HG03354 (cell line): ENCODE data around the gene DGKG.

ENCODE experiments used
- ATAC-seq: cut with Tn5 transposase; IDR thresholded peaks from one replicate; pipeline ENCODE4 v1.9.1; 2021; ENCODE audit warnings: mild to moderate bottlenecking; ENCODE audit not compliant: unreplicated experiment, poor library complexity, severe bottlenecking

The DGKG gene

GRCh38 chr3:186160691-186161243, 201.3 kb downstream of the DGKG start:
- no peak for ATAC-seq

GRCh38 chr3:186154641-186155040, 207.4 kb downstream of the DGKG start:
- ATAC-seq: no peak

- ATAC-seq: peak; percentile 89
Observed at GRCh38 chr3:186152889-186153292, 209.1 kb downstream of the DGKG start.

- ATAC-seq: peak; percentile 30
Observed at GRCh38 chr3:186152361-186152798, 209.7 kb downstream of the DGKG start.

DNA sequence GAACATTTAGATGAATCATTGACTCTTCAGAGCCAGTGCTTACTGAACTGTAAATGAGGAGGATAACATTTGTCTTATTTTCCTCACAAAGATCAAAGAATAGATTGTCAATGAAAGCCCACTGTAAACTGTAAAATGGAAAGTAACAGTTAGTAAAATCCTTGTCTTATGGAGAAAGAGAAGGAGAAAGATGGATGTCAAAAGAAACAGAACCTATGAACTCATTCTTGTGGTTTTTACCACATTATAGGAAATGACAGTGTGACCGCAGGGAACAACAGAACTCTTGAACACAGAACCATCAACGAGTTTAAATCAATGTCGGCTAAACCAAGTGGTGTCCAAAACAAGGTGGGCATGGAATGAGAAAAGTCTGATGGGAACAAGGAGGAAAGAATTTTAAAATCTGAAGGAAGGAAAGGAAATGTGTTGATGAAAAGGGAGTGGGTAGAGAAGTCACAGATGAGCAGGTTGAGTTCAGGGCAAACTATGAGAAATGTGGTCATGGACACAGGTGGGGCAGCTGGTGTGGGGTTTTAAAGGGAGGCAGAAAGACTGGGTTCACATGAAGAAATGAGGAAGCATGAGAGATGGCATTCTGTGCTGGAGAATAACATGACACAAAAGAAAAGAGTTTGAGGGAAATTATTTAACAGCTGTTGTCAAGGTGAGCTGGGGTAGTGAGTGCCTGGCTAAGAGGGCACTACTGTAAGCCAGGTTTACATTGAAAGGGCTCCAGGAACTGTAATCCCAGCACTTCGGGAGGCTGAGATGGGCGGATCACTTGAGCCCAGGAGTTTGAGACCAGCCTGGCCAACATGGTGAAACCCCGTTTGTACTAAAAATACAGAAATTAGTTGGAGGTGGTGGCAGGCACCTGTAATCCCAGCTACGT, 210.7 kb downstream of the DGKG start:
- ATAC-seq: peak; percentile 48

GRCh38 chr3:186150041-186150830, 211.8 kb downstream of the DGKG start:
- no peak for ATAC-seq

DNA sequence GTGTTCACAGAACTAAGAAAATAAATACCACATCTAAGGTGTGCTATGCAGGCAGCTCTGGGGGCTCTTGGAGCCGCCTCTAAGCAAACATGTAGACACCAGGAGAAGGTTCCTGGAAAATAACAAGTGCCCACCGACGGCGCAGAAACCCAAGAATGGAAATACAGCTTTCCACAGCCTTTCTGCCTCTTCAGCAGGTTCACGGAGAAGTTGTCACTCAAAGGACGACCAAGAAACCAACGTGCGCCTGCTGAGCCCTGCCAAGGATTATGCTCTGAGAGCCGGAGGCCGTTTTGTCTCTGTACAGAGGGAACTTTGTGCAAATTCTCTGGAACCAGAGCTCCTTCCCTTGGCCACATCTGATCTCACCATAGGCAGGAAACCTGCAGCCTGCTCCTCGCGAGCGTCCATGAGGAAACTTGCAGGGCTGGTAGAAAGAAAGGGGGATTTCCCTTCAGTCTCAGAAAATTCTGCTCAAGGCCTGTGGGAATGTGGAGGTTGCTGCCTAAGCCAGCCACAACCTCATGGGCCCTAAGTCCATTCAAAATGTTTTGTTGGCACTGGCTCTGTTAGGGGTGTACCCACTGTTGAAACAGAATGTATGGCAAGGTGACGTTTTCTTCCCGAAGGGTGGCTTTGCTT, 212.6 kb downstream of the DGKG start:
- ATAC-seq: no peak

DNA sequence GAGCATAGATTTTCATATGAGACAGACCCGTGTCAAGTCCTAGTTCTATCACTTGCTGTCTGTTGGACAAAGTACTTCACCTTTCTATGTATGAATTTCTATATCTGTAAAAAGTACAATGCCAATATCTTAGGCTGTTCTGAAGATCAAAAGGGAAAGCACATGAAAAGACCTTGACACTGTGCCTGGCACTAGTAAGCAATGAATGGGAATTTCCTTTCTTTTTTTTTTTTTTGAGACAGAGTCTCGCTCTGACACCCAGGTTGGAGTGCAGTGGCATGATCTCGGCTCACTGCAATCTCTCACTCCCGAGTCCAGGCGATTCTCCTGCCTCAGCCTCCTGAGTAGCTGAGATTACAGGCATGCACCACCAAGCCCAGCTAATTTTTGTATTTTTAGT, 217.8 kb downstream of the DGKG start:
- ATAC-seq: no peak

DNA sequence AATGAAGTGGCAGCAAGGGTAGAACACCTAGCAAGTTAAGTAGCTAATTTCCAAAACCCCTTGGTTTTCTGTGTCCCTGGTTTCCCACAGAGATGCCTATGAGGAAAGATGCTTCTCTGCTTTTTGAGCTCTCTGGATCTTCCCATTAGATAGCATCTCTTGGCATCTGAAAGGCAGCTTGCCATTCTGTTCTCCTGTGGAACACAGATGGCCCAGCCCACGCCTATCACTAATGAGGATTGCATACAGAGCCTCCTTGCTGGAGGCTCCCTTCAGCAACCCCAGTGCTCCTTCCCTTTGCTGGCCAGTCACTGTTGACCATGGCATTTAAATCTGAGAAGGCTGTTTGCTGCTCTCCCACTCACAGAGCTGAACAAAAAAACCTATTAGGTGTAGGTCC, 218.8 kb downstream of the DGKG start:
- no peak for ATAC-seq

DNA sequence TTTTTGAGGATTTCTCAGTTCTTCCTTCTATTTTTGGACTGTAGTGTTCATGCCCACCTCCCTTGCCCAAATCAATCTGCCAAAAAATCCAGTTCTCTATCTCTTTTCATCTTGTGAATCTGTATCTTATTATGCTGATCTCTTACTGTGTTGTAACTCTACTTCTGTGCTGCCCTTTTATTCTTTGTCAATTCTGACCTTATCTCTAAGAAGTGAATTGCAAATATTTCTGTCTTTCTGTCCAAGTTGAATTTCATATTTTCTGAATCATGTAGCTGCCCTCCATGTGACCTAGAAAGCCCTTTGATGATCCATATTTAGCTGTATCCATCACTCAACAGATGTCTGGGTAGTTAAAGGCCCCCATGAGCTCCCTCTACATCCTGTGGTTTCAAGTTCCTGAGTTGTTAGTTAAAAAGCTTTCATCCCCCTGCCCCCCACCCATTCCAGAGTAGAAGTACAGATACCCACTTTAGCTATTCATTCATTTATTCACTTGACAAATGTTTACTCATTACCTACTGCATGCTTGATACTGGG, 219.6 kb downstream of the DGKG start:
- no peak for ATAC-seq

GRCh38 chr3:186141790-186142189, 220.2 kb downstream of the DGKG start:
- no peak for ATAC-seq

DNA sequence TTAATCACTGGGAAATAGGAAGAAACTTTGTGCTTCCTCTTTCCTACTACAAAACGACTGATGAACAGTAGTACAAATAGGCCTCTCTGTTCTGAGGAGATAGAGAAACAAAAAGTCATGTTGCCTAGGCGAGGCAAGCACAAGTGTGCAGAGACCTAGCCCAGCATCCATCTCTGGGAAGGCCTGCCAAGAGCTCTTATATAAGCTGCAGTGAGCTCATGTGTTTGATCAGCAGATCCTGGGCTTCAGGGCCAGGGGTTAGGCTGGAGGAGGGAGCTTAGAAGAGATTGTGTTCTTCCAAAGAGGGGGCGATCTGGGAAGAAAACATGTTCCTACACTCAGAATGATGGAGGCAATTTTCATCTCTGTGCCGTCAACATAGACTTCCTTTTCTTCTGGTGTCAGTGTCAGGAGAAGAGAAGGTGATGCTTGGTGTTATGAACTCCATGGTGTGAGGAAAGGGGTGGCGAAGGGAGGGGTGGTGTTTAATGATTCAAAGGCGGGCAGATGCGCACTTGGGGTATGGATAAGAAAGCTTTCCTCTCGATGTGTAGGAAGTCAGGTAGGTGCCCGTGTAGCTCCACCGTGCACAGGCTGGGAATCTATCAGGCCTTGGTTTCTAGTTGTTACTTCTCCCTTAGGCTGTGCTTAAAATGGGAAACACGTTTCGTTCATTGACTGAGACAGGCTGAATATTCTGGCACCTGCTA, 223.6 kb downstream of the DGKG start:
- ATAC-seq: no peak

GRCh38 chr3:186137051-186137685, 224.9 kb downstream of the DGKG start:
- ATAC-seq: no peak

DNA sequence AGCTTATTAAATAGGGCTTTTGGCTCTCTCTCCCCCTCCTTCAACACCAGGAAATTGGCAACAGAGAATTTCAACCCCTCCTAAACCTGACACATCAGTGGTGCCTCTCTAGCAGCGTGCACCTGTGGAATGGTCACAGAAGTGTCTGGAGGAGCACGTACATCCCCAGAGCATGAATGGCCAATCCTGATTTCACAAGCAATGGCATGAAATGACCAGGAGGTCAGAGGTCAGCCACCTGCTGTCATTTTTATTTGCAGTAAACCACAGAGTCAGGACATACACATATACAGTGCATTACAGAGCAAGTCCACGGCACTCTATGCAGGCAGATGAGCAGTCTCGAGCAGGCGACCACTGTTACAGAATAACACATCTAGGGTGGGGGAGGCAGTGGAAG, 228.1 kb downstream of the DGKG start:
- no peak for ATAC-seq

DNA sequence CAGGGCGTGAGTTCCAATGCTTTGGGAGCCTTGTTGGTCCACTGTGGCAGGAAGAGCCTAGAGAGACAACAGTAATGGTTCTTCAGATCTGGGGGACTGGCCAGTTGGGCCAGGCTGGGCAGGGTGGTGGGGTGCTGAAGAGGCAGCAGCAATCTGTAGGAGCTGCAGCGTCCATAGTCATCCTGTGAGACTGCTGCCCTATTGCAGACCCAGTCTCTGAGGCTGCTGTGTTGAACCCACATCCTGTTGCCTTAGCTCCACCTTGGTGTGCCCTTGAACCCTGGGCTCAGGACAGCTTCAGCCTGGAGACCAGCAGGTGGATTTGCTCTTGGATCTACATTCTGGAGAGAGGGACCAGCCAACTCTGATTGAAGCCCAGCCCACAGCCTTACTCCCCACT, 229.5 kb downstream of the DGKG start:
- ATAC-seq: no peak

- no peak for ATAC-seq
Observed at GRCh38 chr3:186129206-186129605, 232.8 kb downstream of the DGKG start.

GRCh38 chr3:186128158-186128557, 233.9 kb downstream of the DGKG start:
- ATAC-seq: no peak

- ATAC-seq: no peak
Observed at GRCh38 chr3:186127463-186127862, 234.6 kb downstream of the DGKG start.

- ATAC-seq: no peak
Observed at GRCh38 chr3:186125118-186125517, 236.9 kb downstream of the DGKG start.
